AG08396 (cell line): Measurements from ENCODE around the gene SPATA24.
"Not testable (repeated sequence)": the region's sequence is repeated elsewhere in the genome, so short reads cannot be mapped to it uniquely, and the experiment has no call there.

Source experiments
- DNase-seq: peaks from one replicate; pipeline ENCODE4 v3.0.0; 2012; ENCODE audit warnings: low spot score, mixed read lengths

The SPATA24 gene

GRCh38 chr5:139416651-139417050, 12.8 kb upstream of the SPATA24 start:
- no peak for DNase-seq

GRCh38 chr5:139415869-139416268, 12.0 kb upstream of the SPATA24 start:
- DNase-seq: no peak

GRCh38 chr5:139415221-139415861, 11.5 kb upstream of the SPATA24 start:
- no peak for DNase-seq

- no peak for DNase-seq
Measured at GRCh38 chr5:139414581-139415130, 10.8 kb upstream of the SPATA24 start.

GRCh38 chr5:139413963-139414362, 10.1 kb upstream of the SPATA24 start:
- DNase-seq: no peak

GRCh38 chr5:139413153-139413552, 9.3 kb upstream of the SPATA24 start:
- no peak for DNase-seq

- DNase-seq: no peak
Measured at GRCh38 chr5:139410993-139411828, 7.3 kb upstream of the SPATA24 start.

- DNase-seq: no peak
Measured at GRCh38 chr5:139410121-139410992, 6.5 kb upstream of the SPATA24 start.

- not testable (repeated sequence) for DNase-seq
Measured at GRCh38 chr5:139409116-139409515, 5.2 kb upstream of the SPATA24 start.

GRCh38 chr5:139408191-139408590, 4.3 kb upstream of the SPATA24 start:
- no peak for DNase-seq

- no peak for DNase-seq
Measured at GRCh38 chr5:139407517-139407916, 3.6 kb upstream of the SPATA24 start.

- DNase-seq: no peak
Measured at GRCh38 chr5:139406963-139407362, 3.1 kb upstream of the SPATA24 start.

GRCh38 chr5:139404484-139404840, 573 bp upstream of the SPATA24 start:
- DNase-seq: no peak

GRCh38 chr5:139403418-139403786, 487 bp downstream of the SPATA24 start:
- no peak for DNase-seq

- DNase-seq: peak; percentile 29
Measured at GRCh38 chr5:139402561-139403158, 1.2 kb downstream of the SPATA24 start.

GRCh38 chr5:139401546-139401945, 2.3 kb downstream of the SPATA24 start:
- no peak for DNase-seq

GRCh38 chr5:139399501-139400121, 4.3 kb downstream of the SPATA24 start:
- DNase-seq: no peak

GRCh38 chr5:139397921-139398320, 6.0 kb downstream of the SPATA24 start:
- DNase-seq: peak; percentile 7

- DNase-seq: no peak
Measured at GRCh38 chr5:139396691-139397090, 7.2 kb downstream of the SPATA24 start.

- DNase-seq: peak; percentile 54
Measured at GRCh38 chr5:139395844-139396640, 7.8 kb downstream of the SPATA24 start.
